CD4-positive, alpha-beta T cell treated with Interleukin-1 beta for 1 hour (primary cell): Measurements from ENCODE around the gene PPFIA2.

ENCODE experiments used
- DNase-seq, 2 donors: peaks; one replicate each; pipeline ENCODE4 v3.0.0-alpha.2; 2020 to 2022

PPFIA2 gene

GRCh38 chr12:81333812-81334211 is 425.3 kb downstream of the PPFIA2 start:
- no peak for DNase-seq

- DNase-seq, result no peak
These were observed 427.1 kb downstream of the PPFIA2 start for GRCh38 chr12:81332054-81332453.

- DNase-seq, result no peak
These were observed 428.7 kb downstream of the PPFIA2 start for GRCh38 chr12:81330480-81330879.

- DNase-seq, result no peak
These were observed 430.1 kb downstream of the PPFIA2 start for GRCh38 chr12:81329085-81329484.

- DNase-seq, result no peak
These were observed 431.7 kb downstream of the PPFIA2 start for GRCh38 chr12:81327425-81327824.

GRCh38 chr12:81325086-81325485 is 434.1 kb downstream of the PPFIA2 start:
- no peak for DNase-seq

GRCh38 chr12:81314903-81315531 is 444.1 kb downstream of the PPFIA2 start:
- no peak for DNase-seq

GRCh38 chr12:81303935-81304334 is 455.2 kb downstream of the PPFIA2 start:
- DNase-seq, result no peak

GRCh38 chr12:81300454-81300853 is 458.7 kb downstream of the PPFIA2 start:
- DNase-seq, result no peak

GRCh38 chr12:81297601-81298000 is 461.5 kb downstream of the PPFIA2 start:
- no peak for DNase-seq

GRCh38 chr12:81296556-81297305 is 462.4 kb downstream of the PPFIA2 start:
- no peak for DNase-seq

- DNase-seq, result no peak
These were observed 463.9 kb downstream of the PPFIA2 start for GRCh38 chr12:81295251-81295650.

GRCh38 chr12:81294325-81295190 is 464.6 kb downstream of the PPFIA2 start:
- DNase-seq, result no peak

GRCh38 chr12:81288651-81289050 is 470.5 kb downstream of the PPFIA2 start:
- no peak for DNase-seq

GRCh38 chr12:81284137-81284536 is 475.0 kb downstream of the PPFIA2 start:
- DNase-seq, result no peak

GRCh38 chr12:81274637-81275529 is 484.3 kb downstream of the PPFIA2 start:
- no peak for DNase-seq

- DNase-seq, result no peak
These were observed 488.8 kb downstream of the PPFIA2 start for GRCh38 chr12:81270385-81270784.

GRCh38 chr12:81263072-81263471 is 496.1 kb downstream of the PPFIA2 start:
- DNase-seq, result no peak

- no peak for DNase-seq
These were observed 497.5 kb downstream of the PPFIA2 start for GRCh38 chr12:81261508-81262207.

GRCh38 chr12:81259360-81259759 is 499.8 kb downstream of the PPFIA2 start:
- no peak for DNase-seq

GRCh38 chr12:81257947-81258551 is 501.1 kb downstream of the PPFIA2 start:
- DNase-seq, result no peak
